ENCODE measurements around the gene MYLK2. TPM values are rescaled to one million over a fixed set of nuclear protein-coding genes. Genes with fewer than 3 reads are reported as not detected.

The MYLK2 gene
- total RNA-seq, 3 donors from 2014 or later (not counting 1 experiment from before 2014, with no cell fraction given): 0.12 TPM; not detected in 2

GRCh38 chr20:31871618-31871954 is 52.4 kb downstream of the MYLK2 start:
- peaks cover 13 to 18% of the 10 kb centered on the region in 2 donors for H3K4me1 Mint-ChIP-seq
- Histone ChIP-seq H3K9me3 (ENCODE audit: control insufficient read depth, insufficient read depth, low read length) (no peaks in the 10 kb centered on the region), H3K4me1 (ENCODE audit: control insufficient read depth, insufficient read depth, low read length) (peaks cover 20% of the 10 kb centered on the region), H3K4me3 (ENCODE audit: low read length) (no peak overlapping the region), H3K36me3 (ENCODE audit: control insufficient read depth, insufficient read depth, low read length) (no peaks in the 10 kb centered on the region), H3K27me3 (ENCODE audit: control insufficient read depth, insufficient read depth, low read length) (peaks cover 21% of the 10 kb centered on the region), H3K27ac (ENCODE audit: low read length) (no peak overlapping the region)
- WGBS (ENCODE audit: insufficient coverage): no CpG with 5 or more reads among the region's 1 CpG
- no peaks in the 10 kb centered on the region for H3K9me3 Mint-ChIP-seq
- TF ChIP-seq CTCF (IDR thresholded peaks at IDR 0.05): no peak
- H3K27me3 Mint-ChIP-seq (ENCODE audit: low read depth in 2 of 2): peaks cover 48 to 52% of the 10 kb centered on the region in 2 donors
- intact Hi-C loops (cut with micrococcal nuclease): no loop called here
- DNase-seq (no peak), ATAC-seq (no peak)
- no peaks in the 10 kb centered on the region for H3K36me3 Mint-ChIP-seq
- H3K27ac Mint-ChIP-seq: no peak overlapping the region
- peak overlapping the region; percentile 81 for H3K4me3 Mint-ChIP-seq

GRCh38 chr20:31872406-31872805 is 53.2 kb downstream of the MYLK2 start:
- Mint-ChIP-seq H3K27ac (no peak overlapping the region), H3K4me1 (peaks cover 13 to 18% of the 10 kb centered on the region in 2 donors), H3K36me3 (no peaks in the 10 kb centered on the region), H3K4me3 (no peak overlapping the region), H3K9me3 (no peaks in the 10 kb centered on the region), H3K27me3 (ENCODE audit: low read depth in 2 of 2) (peaks cover 49 to 52% of the 10 kb centered on the region in 2 donors)
- DNase-seq: no peak
- ATAC-seq: no peak
- no peak for TF ChIP-seq CTCF (IDR thresholded peaks at IDR 0.05)
- 87% methylated on average over 5 of the region's 6 CpGs for WGBS (ENCODE audit: insufficient coverage)
- intact Hi-C loops (cut with micrococcal nuclease): no loop called here
- H3K4me1 ChIP-seq (ENCODE audit: control insufficient read depth, insufficient read depth, low read length): peaks cover 20% of the 10 kb centered on the region
- H3K27ac ChIP-seq (ENCODE audit: low read length): no peak overlapping the region
- no peaks in the 10 kb centered on the region for H3K36me3 ChIP-seq (ENCODE audit: control insufficient read depth, insufficient read depth, low read length)
- H3K4me3 ChIP-seq (ENCODE audit: low read length): no peak overlapping the region
- no peaks in the 10 kb centered on the region for H3K9me3 ChIP-seq (ENCODE audit: control insufficient read depth, insufficient read depth, low read length)
- peaks cover 21% of the 10 kb centered on the region for H3K27me3 ChIP-seq (ENCODE audit: control insufficient read depth, insufficient read depth, low read length)

GRCh38 chr20:31875671-31876070 is 56.5 kb downstream of the MYLK2 start:
- Histone ChIP-seq H3K4me1 (ENCODE audit: control insufficient read depth, insufficient read depth, low read length) (peaks cover 17% of the 10 kb centered on the region), H3K4me3 (ENCODE audit: low read length) (no peak overlapping the region), H3K36me3 (ENCODE audit: control insufficient read depth, insufficient read depth, low read length) (no peaks in the 10 kb centered on the region), H3K27ac (ENCODE audit: low read length) (no peak overlapping the region), H3K27me3 (ENCODE audit: control insufficient read depth, insufficient read depth, low read length) (peaks cover 5% of the 10 kb centered on the region), H3K9me3 (ENCODE audit: control insufficient read depth, insufficient read depth, low read length) (no peaks in the 10 kb centered on the region)
- intact Hi-C loops (cut with micrococcal nuclease): no loop called here
- no CpG with 5 or more reads among the region's 2 CpGs for WGBS (ENCODE audit: insufficient coverage)
- Mint-ChIP-seq H3K27ac (no peak overlapping the region), H3K27me3 (ENCODE audit: low read depth in 2 of 2) (peaks cover 35 to 36% of the 10 kb centered on the region in 2 donors), H3K36me3 (no peaks in the 10 kb centered on the region), H3K4me1 (peaks cover 18 to 21% of the 10 kb centered on the region in 2 donors), H3K4me3 (no peak overlapping the region), H3K9me3 (no peaks in the 10 kb centered on the region)
- DNase-seq (no peak), ATAC-seq (no peak)
- no peak for TF ChIP-seq CTCF (IDR thresholded peaks at IDR 0.05)

GRCh38 chr20:31877684-31878083 is 58.5 kb downstream of the MYLK2 start:
- H3K4me3 ChIP-seq (ENCODE audit: low read length): no peak overlapping the region
- TF ChIP-seq CTCF (IDR thresholded peaks at IDR 0.05): no peak
- no peak for DNase-seq
- peaks cover 19 to 26% of the 10 kb centered on the region in 2 donors for H3K27me3 Mint-ChIP-seq (ENCODE audit: low read depth in 2 of 2)
- no peak overlapping the region for H3K27ac ChIP-seq (ENCODE audit: low read length)
- peaks cover 12 to 18% of the 10 kb centered on the region in 2 donors for H3K4me1 Mint-ChIP-seq
- H3K36me3 Mint-ChIP-seq: no peaks in the 10 kb centered on the region
- intact Hi-C loops (cut with micrococcal nuclease): no loop called here
- H3K36me3 ChIP-seq (ENCODE audit: control insufficient read depth, insufficient read depth, low read length): no peaks in the 10 kb centered on the region
- no peak overlapping the region for H3K4me3 Mint-ChIP-seq
- peaks cover 12% of the 10 kb centered on the region for H3K4me1 ChIP-seq (ENCODE audit: control insufficient read depth, insufficient read depth, low read length)
- no peak overlapping the region for H3K27ac Mint-ChIP-seq
- no peaks in the 10 kb centered on the region for H3K9me3 ChIP-seq (ENCODE audit: control insufficient read depth, insufficient read depth, low read length)
- H3K9me3 Mint-ChIP-seq: no peaks in the 10 kb centered on the region
- ATAC-seq: no peak
- H3K27me3 ChIP-seq (ENCODE audit: control insufficient read depth, insufficient read depth, low read length): no peaks in the 10 kb centered on the region

All from natural killer cell (primary cell).